Measurements from ENCODE around the gene ACSF2. TPM values are rescaled to one million over a fixed set of nuclear protein-coding genes. Genes with fewer than 3 reads are reported as not detected.

The ACSF2 gene
- total and polyA plus RNA-seq, 2 of the 13 experiments (the other 11 are each of a cell fraction or from before 2014, with no cell fraction given): 87.3 to 109 TPM

DNA sequence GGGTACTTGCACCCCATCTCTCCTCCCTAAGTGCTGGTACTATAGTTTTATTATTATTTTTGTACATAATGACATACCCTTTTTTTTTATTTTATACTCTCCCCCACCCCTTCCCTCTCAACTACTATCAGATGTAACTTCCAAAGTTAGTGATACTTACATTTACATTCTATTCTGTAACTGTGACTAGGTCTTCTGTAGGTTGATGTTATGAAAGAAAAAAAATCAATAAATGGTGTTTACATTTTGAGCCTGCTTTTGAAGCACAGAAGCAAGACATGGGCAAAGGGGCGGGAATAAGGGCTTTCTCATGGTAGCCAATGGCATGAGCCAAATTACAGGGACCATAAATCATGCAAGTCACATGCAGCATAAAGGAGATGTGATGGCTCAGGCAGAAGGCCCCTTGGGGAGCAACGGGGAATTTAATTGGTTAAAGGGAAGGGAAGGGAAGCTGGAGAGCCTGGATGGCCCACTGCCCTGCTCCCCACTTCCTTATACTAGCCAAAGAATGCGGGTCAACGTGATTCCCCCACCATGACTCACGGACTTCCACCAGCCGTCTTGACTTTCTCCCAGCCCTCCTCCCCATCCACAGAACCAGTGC, 2.4 kb upstream of the ACSF2 start (continued):
- TF ChIP-seq, protein P1, sequence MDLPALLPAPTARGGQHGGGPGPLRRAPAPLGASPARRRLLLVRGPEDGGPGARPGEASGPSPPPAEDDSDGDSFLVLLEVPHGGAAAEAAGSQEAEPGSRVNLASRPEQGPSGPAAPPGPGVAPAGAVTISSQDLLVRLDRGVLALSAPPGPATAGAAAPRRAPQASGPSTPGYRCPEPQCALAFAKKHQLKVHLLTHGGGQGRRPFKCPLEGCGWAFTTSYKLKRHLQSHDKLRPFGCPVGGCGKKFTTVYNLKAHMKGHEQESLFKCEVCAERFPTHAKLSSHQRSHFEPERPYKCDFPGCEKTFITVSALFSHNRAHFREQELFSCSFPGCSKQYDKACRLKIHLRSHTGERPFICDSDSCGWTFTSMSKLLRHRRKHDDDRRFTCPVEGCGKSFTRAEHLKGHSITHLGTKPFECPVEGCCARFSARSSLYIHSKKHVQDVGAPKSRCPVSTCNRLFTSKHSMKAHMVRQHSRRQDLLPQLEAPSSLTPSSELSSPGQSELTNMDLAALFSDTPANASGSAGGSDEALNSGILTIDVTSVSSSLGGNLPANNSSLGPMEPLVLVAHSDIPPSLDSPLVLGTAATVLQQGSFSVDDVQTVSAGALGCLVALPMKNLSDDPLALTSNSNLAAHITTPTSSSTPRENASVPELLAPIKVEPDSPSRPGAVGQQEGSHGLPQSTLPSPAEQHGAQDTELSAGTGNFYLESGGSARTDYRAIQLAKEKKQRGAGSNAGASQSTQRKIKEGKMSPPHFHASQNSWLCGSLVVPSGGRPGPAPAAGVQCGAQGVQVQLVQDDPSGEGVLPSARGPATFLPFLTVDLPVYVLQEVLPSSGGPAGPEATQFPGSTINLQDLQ (CRISPR knock-in tag; IDR thresholded peaks at IDR 0.05): no peak
- TF ChIP-seq, protein P2, sequence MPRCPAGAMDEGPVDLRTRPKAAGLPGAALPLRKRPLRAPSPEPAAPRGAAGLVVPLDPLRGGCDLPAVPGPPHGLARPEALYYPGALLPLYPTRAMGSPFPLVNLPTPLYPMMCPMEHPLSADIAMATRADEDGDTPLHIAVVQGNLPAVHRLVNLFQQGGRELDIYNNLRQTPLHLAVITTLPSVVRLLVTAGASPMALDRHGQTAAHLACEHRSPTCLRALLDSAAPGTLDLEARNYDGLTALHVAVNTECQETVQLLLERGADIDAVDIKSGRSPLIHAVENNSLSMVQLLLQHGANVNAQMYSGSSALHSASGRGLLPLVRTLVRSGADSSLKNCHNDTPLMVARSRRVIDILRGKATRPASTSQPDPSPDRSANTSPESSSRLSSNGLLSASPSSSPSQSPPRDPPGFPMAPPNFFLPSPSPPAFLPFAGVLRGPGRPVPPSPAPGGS (CRISPR knock-in tag; IDR thresholded peaks at IDR 0.05): no peak
- TF ChIP-seq TMF1 (CRISPR knock-in tag; IDR thresholded peaks at IDR 0.05; ENCODE audit: low read depth) (0 out of 2 replicates have a peak, but pooled peaks have one; percentile 41), ZNF772 (CRISPR knock-in tag; IDR thresholded peaks at IDR 0.05) (no peak), ISL2 (CRISPR knock-in tag; IDR thresholded peaks at IDR 0.05) (peak; percentile 80), PHF21A (CRISPR knock-in tag; IDR thresholded peaks at IDR 0.05) (0 out of 2 replicates have a peak, but pooled peaks have one; percentile 44), ZNF431 (CRISPR knock-in tag; IDR thresholded peaks at IDR 0.05; ENCODE audit: borderline replicate concordance, low read depth) (no peak), NCOA5 (CRISPR knock-in tag; IDR thresholded peaks at IDR 0.05) (no peak), MBD4 (IDR thresholded peaks at IDR 0.05; ENCODE audit: borderline replicate concordance, low read length) (no peak), ZNF792 (CRISPR knock-in tag; IDR thresholded peaks at IDR 0.05) (peak; percentile 94), ZNF205 (CRISPR knock-in tag; IDR thresholded peaks at IDR 0.05) (peak; percentile 53; the same call in 1 of the 2 replicates), ZMAT3 (CRISPR knock-in tag; conservative IDR thresholded peaks at IDR 0.05) (no peak), POLR2A (IDR thresholded peaks at IDR 0.05; ENCODE audit: insufficient read depth in 1 of 2, low read depth in 2 of 2, low read length in 2 of 2) (no peak), ZNF878 (CRISPR knock-in tag; IDR thresholded peaks at IDR 0.05) (no peak)
- TF ChIP-seq, protein P3, sequence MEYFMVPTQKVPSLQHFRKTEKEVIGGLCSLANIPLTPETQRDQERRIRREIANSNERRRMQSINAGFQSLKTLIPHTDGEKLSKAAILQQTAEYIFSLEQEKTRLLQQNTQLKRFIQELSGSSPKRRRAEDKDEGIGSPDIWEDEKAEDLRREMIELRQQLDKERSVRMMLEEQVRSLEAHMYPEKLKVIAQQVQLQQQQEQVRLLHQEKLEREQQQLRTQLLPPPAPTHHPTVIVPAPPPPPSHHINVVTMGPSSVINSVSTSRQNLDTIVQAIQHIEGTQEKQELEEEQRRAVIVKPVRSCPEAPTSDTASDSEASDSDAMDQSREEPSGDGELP (IDR thresholded peaks at IDR 0.05; ENCODE audit: borderline replicate concordance, low read depth): no peak
- TF ChIP-seq, protein P4, sequence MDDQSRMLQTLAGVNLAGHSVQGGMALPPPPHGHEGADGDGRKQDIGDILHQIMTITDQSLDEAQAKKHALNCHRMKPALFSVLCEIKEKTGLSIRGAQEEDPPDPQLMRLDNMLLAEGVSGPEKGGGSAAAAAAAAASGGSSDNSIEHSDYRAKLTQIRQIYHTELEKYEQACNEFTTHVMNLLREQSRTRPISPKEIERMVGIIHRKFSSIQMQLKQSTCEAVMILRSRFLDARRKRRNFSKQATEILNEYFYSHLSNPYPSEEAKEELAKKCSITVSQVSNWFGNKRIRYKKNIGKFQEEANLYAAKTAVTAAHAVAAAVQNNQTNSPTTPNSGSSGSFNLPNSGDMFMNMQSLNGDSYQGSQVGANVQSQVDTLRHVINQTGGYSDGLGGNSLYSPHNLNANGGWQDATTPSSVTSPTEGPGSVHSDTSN (CRISPR knock-in tag; IDR thresholded peaks at IDR 0.05; ENCODE audit: borderline replicate concordance): no peak
- TF ChIP-seq, protein P5, sequence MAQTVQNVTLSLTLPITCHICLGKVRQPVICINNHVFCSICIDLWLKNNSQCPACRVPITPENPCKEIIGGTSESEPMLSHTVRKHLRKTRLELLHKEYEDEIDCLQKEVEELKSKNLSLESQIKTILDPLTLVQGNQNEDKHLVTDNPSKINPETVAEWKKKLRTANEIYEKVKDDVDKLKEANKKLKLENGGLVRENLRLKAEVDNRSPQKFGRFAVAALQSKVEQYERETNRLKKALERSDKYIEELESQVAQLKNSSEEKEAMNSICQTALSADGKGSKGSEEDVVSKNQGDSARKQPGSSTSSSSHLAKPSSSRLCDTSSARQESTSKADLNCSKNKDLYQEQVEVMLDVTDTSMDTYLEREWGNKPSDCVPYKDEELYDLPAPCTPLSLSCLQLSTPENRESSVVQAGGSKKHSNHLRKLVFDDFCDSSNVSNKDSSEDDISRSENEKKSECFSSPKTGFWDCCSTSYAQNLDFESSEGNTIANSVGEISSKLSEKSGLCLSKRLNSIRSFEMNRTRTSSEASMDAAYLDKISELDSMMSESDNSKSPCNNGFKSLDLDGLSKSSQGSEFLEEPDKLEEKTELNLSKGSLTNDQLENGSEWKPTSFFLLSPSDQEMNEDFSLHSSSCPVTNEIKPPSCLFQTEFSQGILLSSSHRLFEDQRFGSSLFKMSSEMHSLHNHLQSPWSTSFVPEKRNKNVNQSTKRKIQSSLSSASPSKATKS (CRISPR knock-in tag; IDR thresholded peaks at IDR 0.05): no peak
- TF ChIP-seq, protein P6, sequence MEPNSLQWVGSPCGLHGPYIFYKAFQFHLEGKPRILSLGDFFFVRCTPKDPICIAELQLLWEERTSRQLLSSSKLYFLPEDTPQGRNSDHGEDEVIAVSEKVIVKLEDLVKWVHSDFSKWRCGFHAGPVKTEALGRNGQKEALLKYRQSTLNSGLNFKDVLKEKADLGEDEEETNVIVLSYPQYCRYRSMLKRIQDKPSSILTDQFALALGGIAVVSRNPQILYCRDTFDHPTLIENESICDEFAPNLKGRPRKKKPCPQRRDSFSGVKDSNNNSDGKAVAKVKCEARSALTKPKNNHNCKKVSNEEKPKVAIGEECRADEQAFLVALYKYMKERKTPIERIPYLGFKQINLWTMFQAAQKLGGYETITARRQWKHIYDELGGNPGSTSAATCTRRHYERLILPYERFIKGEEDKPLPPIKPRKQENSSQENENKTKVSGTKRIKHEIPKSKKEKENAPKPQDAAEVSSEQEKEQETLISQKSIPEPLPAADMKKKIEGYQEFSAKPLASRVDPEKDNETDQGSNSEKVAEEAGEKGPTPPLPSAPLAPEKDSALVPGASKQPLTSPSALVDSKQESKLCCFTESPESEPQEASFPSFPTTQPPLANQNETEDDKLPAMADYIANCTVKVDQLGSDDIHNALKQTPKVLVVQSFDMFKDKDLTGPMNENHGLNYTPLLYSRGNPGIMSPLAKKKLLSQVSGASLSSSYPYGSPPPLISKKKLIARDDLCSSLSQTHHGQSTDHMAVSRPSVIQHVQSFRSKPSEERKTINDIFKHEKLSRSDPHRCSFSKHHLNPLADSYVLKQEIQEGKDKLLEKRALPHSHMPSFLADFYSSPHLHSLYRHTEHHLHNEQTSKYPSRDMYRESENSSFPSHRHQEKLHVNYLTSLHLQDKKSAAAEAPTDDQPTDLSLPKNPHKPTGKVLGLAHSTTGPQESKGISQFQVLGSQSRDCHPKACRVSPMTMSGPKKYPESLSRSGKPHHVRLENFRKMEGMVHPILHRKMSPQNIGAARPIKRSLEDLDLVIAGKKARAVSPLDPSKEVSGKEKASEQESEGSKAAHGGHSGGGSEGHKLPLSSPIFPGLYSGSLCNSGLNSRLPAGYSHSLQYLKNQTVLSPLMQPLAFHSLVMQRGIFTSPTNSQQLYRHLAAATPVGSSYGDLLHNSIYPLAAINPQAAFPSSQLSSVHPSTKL (CRISPR knock-in tag; IDR thresholded peaks at IDR 0.05): peak; percentile 95

Data from HepG2 (cell line).